ENCODE measurements around the gene LRRC3B. TPM values are rescaled to one million over a fixed set of nuclear protein-coding genes. Genes with fewer than 3 reads are reported as not detected.

The LRRC3B gene
- total RNA-seq, 2 experiments from 2014 or later: not detected

DNA sequence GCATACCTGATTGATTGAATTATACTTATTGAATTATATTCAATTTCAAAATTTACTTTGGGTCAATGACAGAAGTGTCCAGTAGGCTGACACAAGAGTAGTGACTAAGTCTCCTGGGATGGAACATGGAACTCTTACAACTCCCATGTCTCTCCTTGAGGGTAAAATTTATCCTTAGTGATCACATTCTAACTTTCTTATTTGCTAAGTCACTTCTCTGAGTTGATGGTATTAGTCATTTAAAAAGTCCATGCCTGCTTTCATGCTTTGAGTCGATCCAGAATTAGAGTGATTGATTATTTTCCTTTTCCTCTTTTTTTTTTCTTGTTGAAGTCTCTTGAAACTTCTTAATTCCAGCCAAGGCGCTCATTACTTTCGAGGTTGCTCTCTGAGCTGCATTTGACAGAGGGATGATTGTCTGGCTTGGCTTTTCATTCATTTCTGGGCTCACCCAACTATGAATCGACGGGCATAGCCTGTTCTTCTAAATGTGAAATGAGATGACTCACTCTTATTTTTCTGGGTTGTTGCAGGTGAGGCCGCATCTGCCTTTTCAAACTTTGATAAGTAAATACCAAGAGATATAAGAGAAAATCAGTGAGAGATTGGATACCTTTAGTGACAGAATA, 34.9 kb downstream of the LRRC3B start:
- intact Hi-C loops (cut with micrococcal nuclease; ENCODE audit: unreplicated experiment): no loop called here
- Histone ChIP-seq H3K4me1 (ENCODE audit: insufficient read depth, low read length, poor library complexity, severe bottlenecking) (no peaks in the 10 kb centered on the region), H3K27ac (ENCODE audit: low read depth, low read length, poor library complexity, severe bottlenecking) (no peak overlapping the region), H3K9me3 (ENCODE audit: low read length) (no peaks in the 10 kb centered on the region), H3K9me2 (ENCODE audit: insufficient read depth, low read length) (no peaks in the 10 kb centered on the region), H3K4me2 (ENCODE audit: low read length) (no peak overlapping the region), H3K79me2 (ENCODE audit: insufficient read depth, low read depth, low read length) (no peaks in the 10 kb centered on the region), H3K4me3 (ENCODE audit: low read depth, low read length, poor library complexity, severe bottlenecking) (no peak overlapping the region), H4K20me1 (ENCODE audit: insufficient read depth, low read length) (no peaks in the 10 kb centered on the region), H2AFZ (ENCODE audit: low read length) (no peak overlapping the region), H3K36me3 (ENCODE audit: insufficient read depth, low read length) (no peaks in the 10 kb centered on the region)
- CTCF ChIA-PET (ENCODE audit: unreplicated experiment): no interaction called here
- no TSS peak for BruUV-seq (replicated peaks)
- no peak for DNase-seq (ENCODE audit: low spot score)
- POLR2A ChIA-PET: no interaction called here
- TF ChIP-seq EZH2phosphoT487 (IDR thresholded peaks at IDR 0.05; ENCODE audit: borderline replicate concordance, low read depth, low read length): no peak
- TF ChIP-seq, protein P1, sequence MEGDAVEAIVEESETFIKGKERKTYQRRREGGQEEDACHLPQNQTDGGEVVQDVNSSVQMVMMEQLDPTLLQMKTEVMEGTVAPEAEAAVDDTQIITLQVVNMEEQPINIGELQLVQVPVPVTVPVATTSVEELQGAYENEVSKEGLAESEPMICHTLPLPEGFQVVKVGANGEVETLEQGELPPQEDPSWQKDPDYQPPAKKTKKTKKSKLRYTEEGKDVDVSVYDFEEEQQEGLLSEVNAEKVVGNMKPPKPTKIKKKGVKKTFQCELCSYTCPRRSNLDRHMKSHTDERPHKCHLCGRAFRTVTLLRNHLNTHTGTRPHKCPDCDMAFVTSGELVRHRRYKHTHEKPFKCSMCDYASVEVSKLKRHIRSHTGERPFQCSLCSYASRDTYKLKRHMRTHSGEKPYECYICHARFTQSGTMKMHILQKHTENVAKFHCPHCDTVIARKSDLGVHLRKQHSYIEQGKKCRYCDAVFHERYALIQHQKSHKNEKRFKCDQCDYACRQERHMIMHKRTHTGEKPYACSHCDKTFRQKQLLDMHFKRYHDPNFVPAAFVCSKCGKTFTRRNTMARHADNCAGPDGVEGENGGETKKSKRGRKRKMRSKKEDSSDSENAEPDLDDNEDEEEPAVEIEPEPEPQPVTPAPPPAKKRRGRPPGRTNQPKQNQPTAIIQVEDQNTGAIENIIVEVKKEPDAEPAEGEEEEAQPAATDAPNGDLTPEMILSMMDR (conservative IDR thresholded peaks at IDR 0.05; ENCODE audit: low read length): no peak

GRCh38 chr3:26668171-26668570, 45.6 kb downstream of the LRRC3B start:
- Histone ChIP-seq H4K20me1 (ENCODE audit: insufficient read depth, low read length) (no peaks in the 10 kb centered on the region), H3K4me2 (ENCODE audit: low read length) (no peak overlapping the region), H3K4me3 (ENCODE audit: low read depth, low read length, poor library complexity, severe bottlenecking) (no peak overlapping the region), H3K9me2 (ENCODE audit: insufficient read depth, low read length) (no peaks in the 10 kb centered on the region), H3K9me3 (ENCODE audit: low read length) (no peaks in the 10 kb centered on the region), H3K79me2 (ENCODE audit: insufficient read depth, low read depth, low read length) (no peaks in the 10 kb centered on the region), H2AFZ (ENCODE audit: low read length) (no peak overlapping the region), H3K4me1 (ENCODE audit: insufficient read depth, low read length, poor library complexity, severe bottlenecking) (no peaks in the 10 kb centered on the region), H3K27ac (ENCODE audit: low read depth, low read length, poor library complexity, severe bottlenecking) (no peak overlapping the region), H3K36me3 (ENCODE audit: insufficient read depth, low read length) (no peaks in the 10 kb centered on the region)
- ChIA-PET POLR2A (no interaction called here), CTCF (ENCODE audit: unreplicated experiment) (no interaction called here)
- no peak for DNase-seq (ENCODE audit: low spot score)
- intact Hi-C loops (cut with micrococcal nuclease; ENCODE audit: unreplicated experiment): no loop called here
- no TSS peak for BruUV-seq (replicated peaks)
- TF ChIP-seq, protein P1 (conservative IDR thresholded peaks at IDR 0.05; ENCODE audit: low read length): no peak
- no peak for TF ChIP-seq EZH2phosphoT487 (IDR thresholded peaks at IDR 0.05; ENCODE audit: borderline replicate concordance, low read depth, low read length)

- H3K79me2 ChIP-seq (ENCODE audit: insufficient read depth, low read depth, low read length): no peaks in the 10 kb centered on the region
- H3K27ac ChIP-seq (ENCODE audit: low read depth, low read length, poor library complexity, severe bottlenecking): no peak overlapping the region
- no peak for TF ChIP-seq EZH2phosphoT487 (IDR thresholded peaks at IDR 0.05; ENCODE audit: borderline replicate concordance, low read depth, low read length)
- TF ChIP-seq, protein P1 (conservative IDR thresholded peaks at IDR 0.05; ENCODE audit: low read length): no peak
- CTCF ChIA-PET (ENCODE audit: unreplicated experiment): no interaction called here
- no peak overlapping the region for H2AFZ ChIP-seq (ENCODE audit: low read length)
- H3K9me2 ChIP-seq (ENCODE audit: insufficient read depth, low read length): no peaks in the 10 kb centered on the region
- no peaks in the 10 kb centered on the region for H3K36me3 ChIP-seq (ENCODE audit: insufficient read depth, low read length)
- POLR2A ChIA-PET: no interaction called here
- no peaks in the 10 kb centered on the region for H4K20me1 ChIP-seq (ENCODE audit: insufficient read depth, low read length)
- H3K4me2 ChIP-seq (ENCODE audit: low read length): no peak overlapping the region
- no peaks in the 10 kb centered on the region for H3K4me1 ChIP-seq (ENCODE audit: insufficient read depth, low read length, poor library complexity, severe bottlenecking)
- BruUV-seq (replicated peaks): no TSS peak
- H3K9me3 ChIP-seq (ENCODE audit: low read length): no peaks in the 10 kb centered on the region
- no peak for DNase-seq (ENCODE audit: low spot score)
- intact Hi-C loops (cut with micrococcal nuclease; ENCODE audit: unreplicated experiment): no loop called here
- H3K4me3 ChIP-seq (ENCODE audit: low read depth, low read length, poor library complexity, severe bottlenecking): no peak overlapping the region
These were observed 46.1 kb downstream of the LRRC3B start for GRCh38 chr3:26668696-26669095.

Measured in OCI-LY7 (cell line).